ENCODE results near the gene ZCCHC24. TPM values are rescaled to one million over a fixed set of nuclear protein-coding genes. Genes with fewer than 3 reads are reported as not detected.

Gene ZCCHC24
- total RNA-seq, 1 experiment from 2014 or later: 6.0 TPM

DNA sequence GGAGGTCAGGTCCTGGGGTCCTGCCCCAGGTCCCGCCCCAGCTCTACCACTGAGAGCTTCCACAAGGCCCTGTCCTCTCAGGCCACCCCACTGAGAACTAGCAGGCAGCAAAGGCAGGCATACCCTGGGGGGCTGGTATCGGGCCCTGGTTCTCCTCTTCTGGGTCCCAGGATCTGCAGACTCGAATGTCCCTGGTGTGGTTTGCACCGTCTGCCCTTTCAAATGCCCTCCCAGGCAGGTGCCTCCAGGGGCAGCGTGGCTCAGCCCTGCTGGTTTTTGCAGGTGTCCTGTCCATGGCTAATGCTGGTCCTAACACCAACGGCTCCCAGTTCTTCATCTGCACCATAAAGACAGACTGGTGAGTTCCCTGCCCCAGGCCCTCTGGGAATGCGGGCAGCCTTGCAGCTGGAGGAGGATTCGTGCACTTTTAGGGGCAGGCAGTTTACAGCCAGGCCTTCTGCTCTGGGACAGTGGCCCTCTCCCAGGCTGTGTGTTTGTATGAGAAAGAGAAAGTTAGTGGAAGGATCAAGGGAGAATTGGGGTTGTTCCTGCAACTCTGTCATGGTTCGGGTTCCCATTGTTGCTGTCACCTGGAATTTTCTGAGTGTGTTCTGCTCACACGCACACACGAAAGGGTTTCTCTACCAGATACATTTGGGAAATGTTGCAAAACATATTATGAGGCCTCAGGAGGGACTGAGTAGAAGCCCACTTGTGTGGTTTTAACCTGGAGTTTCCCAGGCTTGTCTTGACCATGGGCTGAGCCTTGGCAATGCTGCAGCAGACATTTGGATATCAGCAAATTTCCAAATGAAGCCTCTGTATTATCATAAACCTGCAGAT, 93.2 kb downstream of the ZCCHC24 start:
- TF ChIP-seq EZH2 (IDR thresholded peaks at IDR 0.05; ENCODE audit: low read depth): no peak
- TF ChIP-seq, protein P1, sequence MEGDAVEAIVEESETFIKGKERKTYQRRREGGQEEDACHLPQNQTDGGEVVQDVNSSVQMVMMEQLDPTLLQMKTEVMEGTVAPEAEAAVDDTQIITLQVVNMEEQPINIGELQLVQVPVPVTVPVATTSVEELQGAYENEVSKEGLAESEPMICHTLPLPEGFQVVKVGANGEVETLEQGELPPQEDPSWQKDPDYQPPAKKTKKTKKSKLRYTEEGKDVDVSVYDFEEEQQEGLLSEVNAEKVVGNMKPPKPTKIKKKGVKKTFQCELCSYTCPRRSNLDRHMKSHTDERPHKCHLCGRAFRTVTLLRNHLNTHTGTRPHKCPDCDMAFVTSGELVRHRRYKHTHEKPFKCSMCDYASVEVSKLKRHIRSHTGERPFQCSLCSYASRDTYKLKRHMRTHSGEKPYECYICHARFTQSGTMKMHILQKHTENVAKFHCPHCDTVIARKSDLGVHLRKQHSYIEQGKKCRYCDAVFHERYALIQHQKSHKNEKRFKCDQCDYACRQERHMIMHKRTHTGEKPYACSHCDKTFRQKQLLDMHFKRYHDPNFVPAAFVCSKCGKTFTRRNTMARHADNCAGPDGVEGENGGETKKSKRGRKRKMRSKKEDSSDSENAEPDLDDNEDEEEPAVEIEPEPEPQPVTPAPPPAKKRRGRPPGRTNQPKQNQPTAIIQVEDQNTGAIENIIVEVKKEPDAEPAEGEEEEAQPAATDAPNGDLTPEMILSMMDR (conservative IDR thresholded peaks at IDR 0.05): no peak
- POLR2A ChIA-PET (ENCODE audit: unreplicated experiment): no interaction called here
- H3K9me2 ChIP-seq (ENCODE audit: insufficient read depth): no peaks in the 10 kb centered on the region
- intact Hi-C loops (cut with micrococcal nuclease; ENCODE audit: unreplicated experiment): no loop called here
- peaks cover 70% of the 10 kb centered on the region for H4K20me1 ChIP-seq (ENCODE audit: insufficient read depth)
- peaks cover 69% of the 10 kb centered on the region for H3K36me3 ChIP-seq (ENCODE audit: low read depth)
- no peaks in the 10 kb centered on the region for H3K27me3 ChIP-seq (ENCODE audit: insufficient read depth, low read depth)
- H3K4me2 ChIP-seq: no peak overlapping the region
- no peak overlapping the region for H3K27ac ChIP-seq
- CTCF ChIA-PET: no interaction called here
- H3K79me2 ChIP-seq (ENCODE audit: low read depth): peaks cover 55% of the 10 kb centered on the region
- H2AFZ ChIP-seq: no peak overlapping the region
- no peak for DNase-seq
- peaks cover 16% of the 10 kb centered on the region for H3K4me1 ChIP-seq (replicated peaks; ENCODE audit: insufficient read depth)
- peaks cover 60% of the 10 kb centered on the region for H3F3A ChIP-seq (ENCODE audit: insufficient read depth, low read depth)
- BruUV-seq (replicated peaks): no TSS peak
- no peak overlapping the region for H3K4me3 ChIP-seq
- H3K9me3 ChIP-seq (ENCODE audit: insufficient read depth, low read depth): no peaks in the 10 kb centered on the region

DNA sequence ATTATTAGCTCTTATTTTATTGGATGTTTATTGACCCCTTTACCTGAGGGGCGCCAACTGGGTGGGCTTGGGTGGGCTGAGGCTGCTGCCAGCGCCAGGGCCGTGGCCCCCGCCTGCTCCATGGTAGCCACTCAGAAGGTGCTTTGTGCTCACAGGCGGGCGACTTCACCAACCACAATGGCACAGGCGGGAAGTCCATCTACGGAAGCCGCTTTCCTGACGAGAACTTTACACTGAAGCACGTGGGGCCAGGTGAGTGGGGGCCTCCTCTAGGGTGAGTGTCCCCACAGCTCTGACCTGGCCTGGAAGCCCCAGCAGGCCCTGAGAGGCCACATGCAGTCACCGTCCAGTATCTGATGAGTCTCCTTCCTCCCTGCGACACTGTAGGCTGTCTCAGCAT, 94.1 kb downstream of the ZCCHC24 start:
- Histone ChIP-seq H3K79me2 (ENCODE audit: low read depth) (peaks cover 55% of the 10 kb centered on the region), H3K36me3 (ENCODE audit: low read depth) (peaks cover 69% of the 10 kb centered on the region), H3K4me2 (no peak overlapping the region), H3K9me2 (ENCODE audit: insufficient read depth) (no peaks in the 10 kb centered on the region), H3K4me3 (no peak overlapping the region), H3K27me3 (ENCODE audit: insufficient read depth, low read depth) (no peaks in the 10 kb centered on the region), H4K20me1 (ENCODE audit: insufficient read depth) (peaks cover 70% of the 10 kb centered on the region), H3K27ac (no peak overlapping the region), H3K4me1 (replicated peaks; ENCODE audit: insufficient read depth) (peaks cover 24% of the 10 kb centered on the region), H3F3A (ENCODE audit: insufficient read depth, low read depth) (peaks cover 56% of the 10 kb centered on the region), H3K9me3 (ENCODE audit: insufficient read depth, low read depth) (no peaks in the 10 kb centered on the region), H2AFZ (no peak overlapping the region)
- no peak for TF ChIP-seq EZH2 (IDR thresholded peaks at IDR 0.05; ENCODE audit: low read depth)
- TF ChIP-seq, protein P1 (conservative IDR thresholded peaks at IDR 0.05): no peak
- no peak for DNase-seq
- ChIA-PET CTCF (interaction anchor here (0.6 to 1.1 kb wide), 2 partner anchors 23 to 909 kb away, joined by 3 to 8 read pairs; no protein-coding TSS in a partner anchor), POLR2A (ENCODE audit: unreplicated experiment) (no interaction called here)
- no TSS peak for BruUV-seq (replicated peaks)
- intact Hi-C loops (cut with micrococcal nuclease; ENCODE audit: unreplicated experiment): no loop called here

DNA sequence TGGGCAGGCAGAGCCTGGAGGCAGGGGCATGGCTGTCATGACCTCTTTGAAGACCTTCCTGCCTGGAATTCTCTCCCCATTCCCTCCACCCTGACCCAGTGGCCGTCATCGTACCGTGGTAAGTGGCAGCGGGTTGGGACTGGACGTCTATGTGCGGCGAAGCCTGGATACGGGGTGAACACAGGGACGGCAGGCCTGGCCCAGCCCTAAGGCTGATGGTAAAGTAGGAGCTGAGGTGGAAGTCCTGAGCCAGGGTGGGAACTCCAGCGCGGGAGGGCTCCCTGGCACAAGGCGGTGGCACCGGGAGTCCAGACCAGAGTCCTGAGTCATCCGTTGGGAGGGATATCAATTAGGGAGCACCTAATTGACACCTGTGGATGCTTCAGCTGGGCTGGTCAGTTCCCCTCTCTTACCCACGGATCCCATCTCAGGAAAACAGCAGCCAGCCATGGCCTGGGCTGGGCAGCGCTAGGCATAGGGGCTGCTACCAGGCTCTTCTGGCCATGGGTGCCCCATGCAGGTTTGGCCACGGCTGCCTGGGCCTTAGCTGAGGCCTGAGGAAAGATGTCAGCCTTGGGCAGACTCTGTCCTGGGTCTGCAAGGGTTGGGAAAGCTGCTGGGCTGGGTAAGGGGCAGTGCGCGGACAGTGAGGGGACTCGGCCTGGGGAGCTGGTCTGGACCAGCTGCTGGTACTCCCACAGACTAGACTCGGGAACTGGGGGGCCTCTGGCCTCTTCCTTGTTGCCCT, 94.8 kb downstream of the ZCCHC24 start:
- no peak for DNase-seq
- CTCF ChIA-PET: interaction anchor here (0.6 to 1.1 kb wide), 2 partner anchors 24 to 908 kb away, joined by 3 to 8 read pairs; no protein-coding TSS in a partner anchor
- H3K27ac ChIP-seq: 0 out of 2 replicates have a peak overlapping the region, but pooled peaks have one; percentile 9
- peaks cover 25% of the 10 kb centered on the region for H3K4me1 ChIP-seq (replicated peaks; ENCODE audit: insufficient read depth)
- peaks cover 69% of the 10 kb centered on the region for H3K36me3 ChIP-seq (ENCODE audit: low read depth)
- H3K9me3 ChIP-seq (ENCODE audit: insufficient read depth, low read depth): no peaks in the 10 kb centered on the region
- H3K4me3 ChIP-seq: no peak overlapping the region
- H3K9me2 ChIP-seq (ENCODE audit: insufficient read depth): no peaks in the 10 kb centered on the region
- 0 out of 2 replicates have a peak overlapping the region, but pooled peaks have one; percentile 88 for H3K4me2 ChIP-seq
- no peak overlapping the region for H2AFZ ChIP-seq
- BruUV-seq (replicated peaks): no TSS peak
- peaks cover 48% of the 10 kb centered on the region for H3F3A ChIP-seq (ENCODE audit: insufficient read depth, low read depth)
- no peaks in the 10 kb centered on the region for H3K27me3 ChIP-seq (ENCODE audit: insufficient read depth, low read depth)
- TF ChIP-seq EZH2 (IDR thresholded peaks at IDR 0.05; ENCODE audit: low read depth): no peak
- TF ChIP-seq, protein P1 (conservative IDR thresholded peaks at IDR 0.05): no peak
- POLR2A ChIA-PET (ENCODE audit: unreplicated experiment): interaction anchor here (0.6 kb wide), 1 partner anchor 193 kb away, joined by 3 read pairs; no protein-coding TSS in a partner anchor
- peaks cover 70% of the 10 kb centered on the region for H4K20me1 ChIP-seq (ENCODE audit: insufficient read depth)
- intact Hi-C loops (cut with micrococcal nuclease; ENCODE audit: unreplicated experiment): no loop called here
- H3K79me2 ChIP-seq (ENCODE audit: low read depth): peaks cover 55% of the 10 kb centered on the region

Data from PC-9 (cell line).